ENCODE data around the gene ADA. TPM values are rescaled to one million over a fixed set of nuclear protein-coding genes. Genes with fewer than 3 reads are reported as not detected.
A peak's percentile ranks its signal among the peaks of the same experiment; 100 is the strongest.
"Not testable (repeated sequence)": the region's sequence is repeated elsewhere in the genome, so short reads cannot be mapped to it uniquely, and the experiment has no call there.

Gene ADA
- total and polyA plus RNA-seq, 3 experiments from 2014 or later: 21.1 to 56.4 (median 21.3) TPM

DNA sequence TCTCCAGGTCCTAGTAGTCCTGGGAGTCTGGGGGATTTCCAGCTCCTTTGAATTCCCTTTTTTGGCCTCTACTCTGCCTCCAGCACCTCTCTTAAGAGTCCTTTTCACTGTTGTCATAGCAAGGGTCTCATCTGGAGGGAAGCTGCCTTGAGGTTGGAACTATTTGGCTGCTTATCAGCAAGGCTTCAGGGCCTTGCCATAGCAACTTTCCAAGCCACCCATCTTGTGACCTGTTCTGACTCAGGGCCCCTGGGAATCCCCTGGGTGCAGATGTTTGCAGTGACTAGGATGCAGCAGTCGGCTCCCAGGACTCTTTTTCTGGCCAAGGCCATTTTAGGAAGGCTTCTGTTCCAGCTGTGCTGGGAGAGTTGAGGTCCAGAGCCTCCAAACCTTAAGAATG is 56.8 kb downstream of the ADA start:
- no peaks in the 10 kb centered on the region for H3K27me3 Mint-ChIP-seq
- H3K27ac ChIP-seq (ENCODE audit: low read depth, low read length): no peak overlapping the region
- no peak for DNase-seq
- no peak overlapping the region for H3K27ac Mint-ChIP-seq
- no peaks in the 10 kb centered on the region for H3K9me3 Mint-ChIP-seq
- no peaks in the 10 kb centered on the region for H3K36me3 Mint-ChIP-seq
- H3K4me1 ChIP-seq (ENCODE audit: insufficient read depth, low read length): peaks cover 9% of the 10 kb centered on the region
- H3K4me3 Mint-ChIP-seq: no peak overlapping the region
- no peaks in the 10 kb centered on the region for H3K27me3 ChIP-seq (ENCODE audit: insufficient read depth, low read length, poor library complexity, severe bottlenecking)
- no peak overlapping the region for H3K4me3 ChIP-seq (ENCODE audit: low read length)
- H3K36me3 ChIP-seq (ENCODE audit: insufficient read depth, low read length): no peaks in the 10 kb centered on the region
- H3K9me3 ChIP-seq (ENCODE audit: low read length): no peaks in the 10 kb centered on the region
- CTCF ChIA-PET: interaction anchor here (0.9 to 1.9 kb wide), 4 partner anchors 14 to 88 kb away, joined by 3 to 7 read pairs (median 4); no protein-coding TSS in a partner anchor
- H3K4me1 Mint-ChIP-seq: peaks cover 7 to 14% (median 9%) of the 10 kb centered on the region in 3 donors
- POLR2A ChIA-PET: no interaction called here

- Mint-ChIP-seq H3K27me3 (no peaks in the 10 kb centered on the region), H3K9me3 (no peaks in the 10 kb centered on the region), H3K4me3 (no peak overlapping the region), H3K4me1 (peaks cover 6 to 10% (median 8%) of the 10 kb centered on the region in 3 donors), H3K27ac (no peak overlapping the region), H3K36me3 (no peaks in the 10 kb centered on the region)
- DNase-seq: no peak
- ChIA-PET POLR2A (no interaction called here), CTCF (interaction anchor here (0.7 to 1.9 kb wide), 4 partner anchors 16 to 89 kb away, joined by 3 to 7 read pairs (median 3); no protein-coding TSS in a partner anchor)
- Histone ChIP-seq H3K27ac (ENCODE audit: low read depth, low read length) (no peak overlapping the region), H3K9me3 (ENCODE audit: low read length) (no peaks in the 10 kb centered on the region), H3K4me3 (ENCODE audit: low read length) (no peak overlapping the region), H3K36me3 (ENCODE audit: insufficient read depth, low read length) (no peaks in the 10 kb centered on the region), H3K4me1 (ENCODE audit: insufficient read depth, low read length) (peaks cover 6% of the 10 kb centered on the region), H3K27me3 (ENCODE audit: insufficient read depth, low read length, poor library complexity, severe bottlenecking) (no peaks in the 10 kb centered on the region)
Measured at GRCh38 chr20:44593751-44594150, 57.7 kb downstream of the ADA start.

DNA sequence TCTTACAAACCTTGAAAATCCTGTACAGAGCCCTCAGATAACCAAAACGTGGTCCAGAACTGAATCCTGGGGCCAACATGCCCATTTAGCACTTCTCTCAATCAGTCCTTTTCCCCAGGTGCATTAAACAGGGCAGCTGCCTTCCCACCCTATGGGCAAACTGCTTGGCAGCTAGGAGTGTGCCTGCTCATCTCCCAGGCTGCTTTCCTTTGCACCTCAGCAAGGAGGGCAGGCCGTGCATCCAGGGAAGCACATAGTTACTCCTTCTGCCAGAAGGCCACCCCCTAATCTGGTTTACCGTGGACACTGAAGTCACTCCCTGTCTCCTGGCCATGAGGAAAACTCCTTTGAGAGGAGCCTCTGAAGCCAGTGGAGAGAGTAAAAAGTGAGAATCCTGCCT is 59.1 kb downstream of the ADA start:
- no peak overlapping the region for H3K4me3 Mint-ChIP-seq
- H3K9me3 Mint-ChIP-seq: no peaks in the 10 kb centered on the region
- H3K4me1 Mint-ChIP-seq: no peaks in the 10 kb centered on the region
- no peak overlapping the region for H3K27ac ChIP-seq (ENCODE audit: low read depth, low read length)
- H3K27me3 ChIP-seq (ENCODE audit: insufficient read depth, low read length, poor library complexity, severe bottlenecking): no peaks in the 10 kb centered on the region
- no peaks in the 10 kb centered on the region for H3K36me3 Mint-ChIP-seq
- H3K36me3 ChIP-seq (ENCODE audit: insufficient read depth, low read length): no peaks in the 10 kb centered on the region
- no peak overlapping the region for H3K4me3 ChIP-seq (ENCODE audit: low read length)
- no peak for DNase-seq
- peak overlapping the region in 1 of 8 donors; percentile 5 for H3K27ac Mint-ChIP-seq
- H3K9me3 ChIP-seq (ENCODE audit: low read length): no peaks in the 10 kb centered on the region
- ChIA-PET CTCF (interaction anchor here (1.0 kb wide), 1 partner anchor 18 kb away, joined by 3 read pairs; no protein-coding TSS in a partner anchor), POLR2A (no interaction called here)
- no peaks in the 10 kb centered on the region for H3K27me3 Mint-ChIP-seq
- no peaks in the 10 kb centered on the region for H3K4me1 ChIP-seq (ENCODE audit: insufficient read depth, low read length)

- H3K27ac Mint-ChIP-seq: no peak overlapping the region
- CTCF ChIA-PET: no interaction called here
Measured at GRCh38 chr20:44590980-44591778, 60.3 kb downstream of the ADA start.

GRCh38 chr20:44589537-44589936 is 62.0 kb downstream of the ADA start:
- Mint-ChIP-seq H3K27ac (no peak overlapping the region), H3K27me3 (no peaks in the 10 kb centered on the region), H3K4me3 (no peak overlapping the region), H3K9me3 (no peaks in the 10 kb centered on the region), H3K4me1 (no peaks in the 10 kb centered on the region), H3K36me3 (no peaks in the 10 kb centered on the region)
- DNase-seq: no peak
- H3K9me3 ChIP-seq (ENCODE audit: low read length): no peaks in the 10 kb centered on the region
- no peaks in the 10 kb centered on the region for H3K36me3 ChIP-seq (ENCODE audit: insufficient read depth, low read length)
- H3K27me3 ChIP-seq (ENCODE audit: insufficient read depth, low read length, poor library complexity, severe bottlenecking): no peaks in the 10 kb centered on the region
- H3K4me1 ChIP-seq (ENCODE audit: insufficient read depth, low read length): no peaks in the 10 kb centered on the region
- ChIA-PET POLR2A (no interaction called here), CTCF (no interaction called here)
- no peak overlapping the region for H3K4me3 ChIP-seq (ENCODE audit: low read length)
- H3K27ac ChIP-seq (ENCODE audit: low read depth, low read length): no peak overlapping the region

More at GRCh38 chr20:44590980-44591778, 60.3 kb downstream of the ADA start:
- no peaks in the 10 kb centered on the region for H3K27me3 Mint-ChIP-seq
- Histone ChIP-seq H3K27ac (ENCODE audit: low read depth, low read length) (no peak overlapping the region), H3K27me3 (ENCODE audit: insufficient read depth, low read length, poor library complexity, severe bottlenecking) (no peaks in the 10 kb centered on the region), H3K36me3 (ENCODE audit: insufficient read depth, low read length) (no peaks in the 10 kb centered on the region), H3K4me1 (ENCODE audit: insufficient read depth, low read length) (no peaks in the 10 kb centered on the region), H3K9me3 (ENCODE audit: low read length) (no peaks in the 10 kb centered on the region), H3K4me3 (ENCODE audit: low read length) (no peak overlapping the region)
- H3K36me3 Mint-ChIP-seq: no peaks in the 10 kb centered on the region
- no peak for DNase-seq
- H3K9me3 Mint-ChIP-seq: no peaks in the 10 kb centered on the region
- POLR2A ChIA-PET: no interaction called here
- no peak overlapping the region for H3K4me3 Mint-ChIP-seq
- H3K4me1 Mint-ChIP-seq: no peaks in the 10 kb centered on the region

DNA sequence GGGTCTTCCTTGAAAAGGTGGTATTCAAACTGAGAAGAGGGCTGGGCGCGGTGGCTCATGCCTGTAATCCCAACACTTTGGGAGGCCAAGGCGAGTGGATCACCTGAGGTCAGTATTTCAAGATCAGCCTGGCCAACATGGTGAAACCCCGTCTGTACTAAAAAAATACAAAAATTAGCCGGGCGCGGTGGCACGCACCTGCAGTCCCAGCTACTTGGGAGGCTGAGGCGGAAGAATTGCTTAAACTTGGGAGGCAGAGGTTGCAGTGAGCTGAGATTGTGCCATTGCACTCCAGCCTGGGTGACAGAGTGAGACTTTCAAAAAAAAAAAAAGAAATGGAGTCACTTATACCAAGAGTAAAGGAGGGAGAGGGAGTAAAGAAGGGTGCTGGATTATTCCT is 63.2 kb downstream of the ADA start:
- DNase-seq; H3K36me3 ChIP-seq (ENCODE audit: insufficient read depth, low read length); POLR2A ChIA-PET; H3K4me3 ChIP-seq (ENCODE audit: low read length); H3K27ac Mint-ChIP-seq; H3K27me3 Mint-ChIP-seq; H3K27me3 ChIP-seq (ENCODE audit: insufficient read depth, low read length, poor library complexity, severe bottlenecking); H3K27ac ChIP-seq (ENCODE audit: low read depth, low read length); H3K36me3 Mint-ChIP-seq; H3K4me1 ChIP-seq (ENCODE audit: insufficient read depth, low read length); H3K9me3 ChIP-seq (ENCODE audit: low read length); H3K4me1 Mint-ChIP-seq; H3K4me3 Mint-ChIP-seq; H3K9me3 Mint-ChIP-seq: not testable (repeated sequence)
- CTCF ChIA-PET: interaction anchor here (1.0 to 1.7 kb wide), 2 partner anchors 10 to 371 kb away, joined by 3 read pairs; no protein-coding TSS in a partner anchor

- DNase-seq: no peak
- no peaks in the 10 kb centered on the region for H3K27me3 Mint-ChIP-seq
- H3K4me3 Mint-ChIP-seq: no peak overlapping the region
- CTCF ChIA-PET: interaction anchor here (1.7 kb wide), 1 partner anchor 11 kb away, joined by 3 read pairs; no protein-coding TSS in a partner anchor
- no peak overlapping the region for H3K27ac Mint-ChIP-seq
- no peaks in the 10 kb centered on the region for H3K9me3 Mint-ChIP-seq
- Histone ChIP-seq H3K27me3 (ENCODE audit: insufficient read depth, low read length, poor library complexity, severe bottlenecking) (no peaks in the 10 kb centered on the region), H3K4me3 (ENCODE audit: low read length) (no peak overlapping the region), H3K9me3 (ENCODE audit: low read length) (no peaks in the 10 kb centered on the region), H3K36me3 (ENCODE audit: insufficient read depth, low read length) (no peaks in the 10 kb centered on the region), H3K27ac (ENCODE audit: low read depth, low read length) (no peak overlapping the region), H3K4me1 (ENCODE audit: insufficient read depth, low read length) (no peaks in the 10 kb centered on the region)
- POLR2A ChIA-PET: no interaction called here
- no peaks in the 10 kb centered on the region for H3K4me1 Mint-ChIP-seq
- no peaks in the 10 kb centered on the region for H3K36me3 Mint-ChIP-seq
Measured at GRCh38 chr20:44587035-44587980, 64.2 kb downstream of the ADA start.
